ENCODE measurements around the gene HK1.
A peak's percentile ranks its signal among the peaks of the same experiment; 100 is the strongest.

HK1 gene

GRCh38 chr10:69422676-69423075 lies 144.4 kb downstream of the HK1 start:
- Mint-ChIP-seq H3K27me3 (peaks cover 9% of the 10 kb centered on the region), H3K9me3 (no peaks in the 10 kb centered on the region), H3K36me3 (no peaks in the 10 kb centered on the region), H3K4me1 (peaks cover 50% of the 10 kb centered on the region), H3K27ac (no peak overlapping the region), H3K4me3 (no peak overlapping the region)
- no peak for DNase-seq
- CTCF ChIA-PET, result interaction anchor here (1.4 to 1.6 kb wide), 2 partner anchors 12 to 14 kb away, joined by 3 to 4 read pairs; no protein-coding TSS in a partner anchor

GRCh38 chr10:69425041-69425440 lies 146.7 kb downstream of the HK1 start:
- Mint-ChIP-seq H3K4me1 (peaks cover 59% of the 10 kb centered on the region), H3K27me3 (peaks cover 13% of the 10 kb centered on the region), H3K4me3 (no peak overlapping the region), H3K36me3 (no peaks in the 10 kb centered on the region), H3K27ac (no peak overlapping the region), H3K9me3 (no peaks in the 10 kb centered on the region)
- CTCF ChIA-PET, result interaction anchor here (1.0 to 1.1 kb wide), 2 partner anchors 41 to 82 kb away, joined by 3 read pairs; no protein-coding TSS in a partner anchor
- no peak for DNase-seq

GRCh38 chr10:69425511-69426298 lies 147.4 kb downstream of the HK1 start:
- no peaks in the 10 kb centered on the region for H3K36me3 Mint-ChIP-seq
- peaks cover 13% of the 10 kb centered on the region for H3K27me3 Mint-ChIP-seq
- H3K27ac Mint-ChIP-seq, result peak overlapping the region; percentile 60
- DNase-seq, result peak; percentile 59
- no peaks in the 10 kb centered on the region for H3K9me3 Mint-ChIP-seq
- peaks cover 59% of the 10 kb centered on the region for H3K4me1 Mint-ChIP-seq
- no peak overlapping the region for H3K4me3 Mint-ChIP-seq
- CTCF ChIA-PET, result interaction anchor here (1.0 to 1.1 kb wide), 2 partner anchors 40 to 82 kb away, joined by 3 read pairs; no protein-coding TSS in a partner anchor

GRCh38 chr10:69426376-69426727 lies 148.1 kb downstream of the HK1 start:
- peaks cover 17% of the 10 kb centered on the region for H3K27me3 Mint-ChIP-seq
- no peaks in the 10 kb centered on the region for H3K9me3 Mint-ChIP-seq
- no peak overlapping the region for H3K4me3 Mint-ChIP-seq
- H3K36me3 Mint-ChIP-seq, result no peaks in the 10 kb centered on the region
- DNase-seq, result no peak
- H3K4me1 Mint-ChIP-seq, result peaks cover 59% of the 10 kb centered on the region
- H3K27ac Mint-ChIP-seq, result no peak overlapping the region
- CTCF ChIA-PET, result interaction anchor here (0.7 kb wide), 1 partner anchor 153 kb away, joined by 3 read pairs; no protein-coding TSS in a partner anchor

- Mint-ChIP-seq H3K27ac (no peak overlapping the region), H3K9me3 (no peaks in the 10 kb centered on the region), H3K27me3 (peaks cover 20% of the 10 kb centered on the region), H3K4me1 (peaks cover 47% of the 10 kb centered on the region), H3K4me3 (no peak overlapping the region), H3K36me3 (no peaks in the 10 kb centered on the region)
- CTCF ChIA-PET, result interaction anchor here (0.7 to 3.0 kb wide), 4 partner anchors 10 to 210 kb away, joined by 3 to 29 read pairs (median 6); no protein-coding TSS in a partner anchor
- DNase-seq, result no peak
Measured at GRCh38 chr10:69428165-69428564, 149.9 kb downstream of the HK1 start.

GRCh38 chr10:69434169-69434568 lies 155.9 kb downstream of the HK1 start:
- Mint-ChIP-seq H3K27me3 (peaks cover 44% of the 10 kb centered on the region), H3K36me3 (no peaks in the 10 kb centered on the region), H3K4me3 (no peak overlapping the region), H3K9me3 (no peaks in the 10 kb centered on the region), H3K4me1 (peaks cover 3% of the 10 kb centered on the region), H3K27ac (no peak overlapping the region)
- CTCF ChIA-PET, result no interaction called here
- DNase-seq, result no peak

GRCh38 chr10:69434926-69435325 lies 156.6 kb downstream of the HK1 start:
- no peak overlapping the region for H3K4me3 Mint-ChIP-seq
- peaks cover 3% of the 10 kb centered on the region for H3K4me1 Mint-ChIP-seq
- no peak overlapping the region for H3K27ac Mint-ChIP-seq
- no peak for DNase-seq
- CTCF ChIA-PET, result interaction anchor here (0.9 kb wide), 1 partner anchor 15 kb away, joined by 3 read pairs; no protein-coding TSS in a partner anchor
- no peaks in the 10 kb centered on the region for H3K9me3 Mint-ChIP-seq
- H3K27me3 Mint-ChIP-seq, result peaks cover 50% of the 10 kb centered on the region
- no peaks in the 10 kb centered on the region for H3K36me3 Mint-ChIP-seq

- no peak for DNase-seq
- Mint-ChIP-seq H3K4me1 (peaks cover 3% of the 10 kb centered on the region), H3K4me3 (no peak overlapping the region), H3K27me3 (peaks cover 54% of the 10 kb centered on the region), H3K36me3 (no peaks in the 10 kb centered on the region), H3K27ac (no peak overlapping the region), H3K9me3 (no peaks in the 10 kb centered on the region)
- CTCF ChIA-PET, result interaction anchor here (0.9 to 1.2 kb wide), 2 partner anchors 13 to 14 kb away, joined by 3 to 4 read pairs; no protein-coding TSS in a partner anchor
Measured at GRCh38 chr10:69435966-69436520, 157.7 kb downstream of the HK1 start.

- CTCF ChIA-PET, result interaction anchor here (1.2 kb wide), 1 partner anchor 15 kb away, joined by 4 read pairs; no protein-coding TSS in a partner anchor
- DNase-seq, result no peak
- peaks cover 3% of the 10 kb centered on the region for H3K4me1 Mint-ChIP-seq
- peaks cover 53% of the 10 kb centered on the region for H3K27me3 Mint-ChIP-seq
- no peak overlapping the region for H3K27ac Mint-ChIP-seq
- H3K9me3 Mint-ChIP-seq, result no peaks in the 10 kb centered on the region
- H3K36me3 Mint-ChIP-seq, result no peaks in the 10 kb centered on the region
- no peak overlapping the region for H3K4me3 Mint-ChIP-seq
Measured at GRCh38 chr10:69437321-69438259, 159.3 kb downstream of the HK1 start.

- Mint-ChIP-seq H3K4me3 (no peak overlapping the region), H3K4me1 (peaks cover 3% of the 10 kb centered on the region), H3K9me3 (no peaks in the 10 kb centered on the region), H3K36me3 (no peaks in the 10 kb centered on the region), H3K27ac (no peak overlapping the region), H3K27me3 (peaks cover 56% of the 10 kb centered on the region)
- CTCF ChIA-PET, result interaction anchor here (2.5 kb wide), 1 partner anchor 11 kb away, joined by 9 read pairs; no protein-coding TSS in a partner anchor
- no peak for DNase-seq
Measured at GRCh38 chr10:69438536-69439349, 160.4 kb downstream of the HK1 start.

GRCh38 chr10:69439350-69439739 lies 161.0 kb downstream of the HK1 start:
- no peaks in the 10 kb centered on the region for H3K36me3 Mint-ChIP-seq
- H3K27ac Mint-ChIP-seq, result peak overlapping the region; percentile 33
- no peak overlapping the region for H3K4me3 Mint-ChIP-seq
- DNase-seq, result no peak
- H3K27me3 Mint-ChIP-seq, result peaks cover 59% of the 10 kb centered on the region
- no peaks in the 10 kb centered on the region for H3K9me3 Mint-ChIP-seq
- CTCF ChIA-PET, result interaction anchor here (2.5 kb wide), 1 partner anchor 10 kb away, joined by 9 read pairs; no protein-coding TSS in a partner anchor
- peaks cover 3% of the 10 kb centered on the region for H3K4me1 Mint-ChIP-seq

- peaks cover 60% of the 10 kb centered on the region for H3K27me3 Mint-ChIP-seq
- H3K27ac Mint-ChIP-seq, result no peak overlapping the region
- H3K4me3 Mint-ChIP-seq, result no peak overlapping the region
- DNase-seq, result no peak
- no peaks in the 10 kb centered on the region for H3K36me3 Mint-ChIP-seq
- CTCF ChIA-PET, result interaction anchor here (2.5 kb wide), 1 partner anchor 10 kb away, joined by 9 read pairs; no protein-coding TSS in a partner anchor
- H3K9me3 Mint-ChIP-seq, result no peaks in the 10 kb centered on the region
- peaks cover 3% of the 10 kb centered on the region for H3K4me1 Mint-ChIP-seq
Measured at GRCh38 chr10:69439813-69440506, 161.7 kb downstream of the HK1 start.

- no peak overlapping the region for H3K4me3 Mint-ChIP-seq
- no peak for DNase-seq
- H3K27me3 Mint-ChIP-seq, result peaks cover 50% of the 10 kb centered on the region
- no peaks in the 10 kb centered on the region for H3K36me3 Mint-ChIP-seq
- no peak overlapping the region for H3K27ac Mint-ChIP-seq
- peaks cover 5% of the 10 kb centered on the region for H3K4me1 Mint-ChIP-seq
- CTCF ChIA-PET, result no interaction called here
- no peaks in the 10 kb centered on the region for H3K9me3 Mint-ChIP-seq
Measured at GRCh38 chr10:69443354-69443753, 165.1 kb downstream of the HK1 start.
